Central memory CD8-positive, alpha-beta T cell (primary cell): Measurements from ENCODE around the gene NFIC.
"Not testable (repeated sequence)": the region's sequence is repeated elsewhere in the genome, so short reads cannot be mapped to it uniquely, and the experiment has no call there.

Experiments
- ATAC-seq: fragments of 150-1000 bp; cut with Tn5 transposase; replicated peaks from 2 replicates; pipeline ENCODE4 v1.10.0; 2022; ENCODE audit warnings: mild to moderate bottlenecking, moderate FRiP score, moderate number of reproducible peaks; ENCODE audit not compliant: poor library complexity, severe bottlenecking; ENCODE audit errors: extremely low read depth
- DNase-seq, 2 donors: peaks; one replicate each; pipeline ENCODE4 v3.0.0; 2021; ENCODE audit warnings: low spot score in 2 of 2
- H3K27ac Mint-ChIP-seq: one replicate; pipeline ENCODE4 v1.8.0; 2022; ENCODE audit warnings: low read depth, mild to moderate bottlenecking, moderate library complexity, mixed read lengths
- H3K27me3 Mint-ChIP-seq: one replicate; pipeline ENCODE4 v1.8.0; 2022; ENCODE audit warnings: mixed read lengths
- H3K36me3 Mint-ChIP-seq: one replicate; pipeline ENCODE4 v1.8.0; 2022; ENCODE audit warnings: mild to moderate bottlenecking, moderate library complexity, mixed read lengths; ENCODE audit not compliant: insufficient read depth
- H3K4me1 Mint-ChIP-seq: one replicate; pipeline ENCODE4 v1.8.0; 2022; ENCODE audit warnings: mixed read lengths
- H3K4me3 Mint-ChIP-seq: one replicate; pipeline ENCODE4 v1.8.0; 2022; ENCODE audit warnings: mild to moderate bottlenecking, moderate library complexity, mixed read lengths
- H3K9me3 Mint-ChIP-seq: one replicate; pipeline ENCODE4 v1.8.0; 2022; ENCODE audit warnings: mixed read lengths

The NFIC gene

DNA sequence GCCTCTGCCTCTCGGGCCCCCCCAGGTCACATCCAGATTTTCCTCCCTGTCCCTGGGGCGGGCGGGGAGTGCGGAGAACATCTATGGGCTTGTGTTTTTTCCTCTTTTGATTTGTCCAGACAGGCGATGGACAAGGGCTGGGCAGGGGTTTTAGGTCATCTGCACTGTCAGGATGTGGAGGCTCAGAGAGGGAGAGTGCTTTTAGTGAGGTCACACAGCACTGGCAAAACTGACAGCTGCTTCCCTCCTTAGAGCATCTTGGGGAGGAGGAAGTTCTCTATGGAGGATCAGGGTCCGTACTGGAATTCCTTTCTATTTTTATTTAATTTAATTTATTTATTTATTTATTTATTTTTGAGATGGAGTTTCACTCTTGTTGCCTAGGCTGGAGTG, 38.9 kb downstream of the NFIC start:
- H3K4me3 Mint-ChIP-seq: no peak overlapping the region
- ATAC-seq (no peak), DNase-seq (no peak)
- no peaks in the 10 kb centered on the region for H3K9me3 Mint-ChIP-seq
- H3K27me3 Mint-ChIP-seq: no peaks in the 10 kb centered on the region
- no peak overlapping the region for H3K27ac Mint-ChIP-seq
- peaks cover 11% of the 10 kb centered on the region for H3K4me1 Mint-ChIP-seq
- H3K36me3 Mint-ChIP-seq: peaks cover 2% of the 10 kb centered on the region

DNA sequence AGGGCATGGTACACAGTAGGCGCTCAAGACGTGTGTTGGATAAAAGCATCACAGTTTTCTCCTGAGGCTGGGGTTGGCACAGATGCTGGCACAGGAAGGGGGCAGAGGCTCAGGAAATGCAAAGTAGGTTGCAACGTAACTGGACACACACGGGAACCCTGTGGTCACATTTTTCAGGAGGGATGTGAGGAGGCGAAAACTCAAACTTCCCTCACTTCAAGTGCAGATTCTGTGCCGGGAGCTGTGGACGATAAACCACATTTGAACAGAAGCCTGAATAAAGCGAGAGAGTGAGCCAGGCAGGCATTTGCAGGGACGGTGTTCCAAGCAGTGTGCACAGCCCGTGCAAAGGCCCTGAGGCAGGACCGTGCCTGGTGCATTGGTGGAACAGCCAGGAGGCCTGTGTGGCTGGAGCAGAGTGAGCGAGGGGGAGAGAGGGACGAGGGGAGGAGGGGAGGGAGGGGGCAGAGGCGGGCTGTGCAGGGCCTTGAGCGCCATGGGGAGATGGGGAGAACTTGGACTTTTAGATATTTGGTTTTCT, 40.3 kb downstream of the NFIC start:
- H3K27me3 Mint-ChIP-seq: no peaks in the 10 kb centered on the region
- H3K27ac Mint-ChIP-seq: no peak overlapping the region
- H3K4me1 Mint-ChIP-seq: peaks cover 6% of the 10 kb centered on the region
- H3K36me3 Mint-ChIP-seq: peaks cover 4% of the 10 kb centered on the region
- no peak for ATAC-seq
- no peaks in the 10 kb centered on the region for H3K9me3 Mint-ChIP-seq
- DNase-seq: no peak
- no peak overlapping the region for H3K4me3 Mint-ChIP-seq

DNA sequence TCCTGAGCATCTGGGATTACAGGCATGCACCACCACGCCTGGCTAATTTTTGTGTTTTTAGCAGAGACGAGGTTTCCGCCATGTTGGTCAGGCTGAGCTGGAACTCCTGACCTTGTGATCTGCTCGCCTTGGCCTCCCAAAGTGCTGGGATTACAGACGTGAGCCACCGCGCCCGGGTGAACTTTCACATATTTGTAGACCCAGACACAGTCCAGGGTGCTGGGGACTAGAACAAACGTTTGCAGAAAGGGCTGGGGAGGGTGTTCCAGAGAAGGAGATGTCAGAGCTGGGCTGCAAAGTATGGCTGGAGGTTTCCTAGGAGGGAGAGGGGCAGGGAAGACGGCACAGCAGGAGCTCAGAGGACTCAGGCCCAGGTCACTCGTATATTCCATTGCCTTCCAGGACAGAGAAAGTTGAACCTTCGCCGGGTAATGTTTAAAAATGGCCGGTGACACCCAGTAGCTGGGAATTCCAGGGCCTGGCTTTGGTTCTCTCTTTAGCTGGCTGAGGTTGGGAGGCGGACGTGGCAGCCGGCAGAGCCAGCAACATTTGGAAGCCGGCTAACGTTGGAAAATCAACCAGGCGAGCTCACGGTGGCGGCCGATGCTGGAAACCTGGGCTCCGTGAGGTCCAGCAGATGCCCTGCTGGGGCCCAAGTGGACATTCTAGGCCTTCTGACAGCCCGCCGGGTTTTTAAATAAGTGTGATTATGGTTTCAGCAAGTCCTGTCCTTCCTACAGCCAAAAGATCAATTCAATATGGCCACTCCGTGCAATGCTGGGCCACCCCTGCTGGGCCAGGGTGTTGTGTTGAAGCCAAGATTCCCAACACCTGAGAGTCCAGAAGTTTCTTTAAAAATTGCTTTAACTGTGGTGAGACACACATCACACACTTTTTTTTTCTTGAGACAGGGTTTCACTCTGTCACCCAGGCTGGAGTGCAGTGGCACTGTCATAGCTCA, 41.5 kb downstream of the NFIC start:
- no peak for DNase-seq
- ATAC-seq: no peak
- no peak overlapping the region for H3K27ac Mint-ChIP-seq
- H3K9me3 Mint-ChIP-seq: no peaks in the 10 kb centered on the region
- no peaks in the 10 kb centered on the region for H3K27me3 Mint-ChIP-seq
- no peak overlapping the region for H3K4me3 Mint-ChIP-seq
- no peaks in the 10 kb centered on the region for H3K4me1 Mint-ChIP-seq
- peaks cover 4% of the 10 kb centered on the region for H3K36me3 Mint-ChIP-seq

DNA sequence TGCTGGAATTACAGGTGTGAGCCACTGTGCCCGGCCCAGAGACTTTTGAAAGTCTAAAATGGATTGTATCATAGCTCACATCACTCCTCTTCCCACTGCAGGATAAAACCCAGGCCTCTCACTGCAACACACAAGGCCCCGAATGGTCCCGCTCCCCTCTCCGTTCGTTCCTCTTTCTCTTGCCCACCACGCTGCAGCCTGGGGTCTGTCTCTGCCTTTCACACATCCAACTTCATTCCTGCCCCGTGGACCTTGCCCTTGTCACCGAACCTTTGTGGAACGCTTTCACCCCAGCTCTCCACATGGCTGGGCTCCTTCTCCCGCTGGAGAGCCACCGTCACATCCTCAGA, 42.6 kb downstream of the NFIC start:
- no peaks in the 10 kb centered on the region for H3K4me1 Mint-ChIP-seq
- H3K27ac Mint-ChIP-seq: no peak overlapping the region
- DNase-seq (no peak), ATAC-seq (no peak)
- H3K9me3 Mint-ChIP-seq: no peaks in the 10 kb centered on the region
- no peaks in the 10 kb centered on the region for H3K27me3 Mint-ChIP-seq
- no peak overlapping the region for H3K4me3 Mint-ChIP-seq
- peaks cover 6% of the 10 kb centered on the region for H3K36me3 Mint-ChIP-seq

DNA sequence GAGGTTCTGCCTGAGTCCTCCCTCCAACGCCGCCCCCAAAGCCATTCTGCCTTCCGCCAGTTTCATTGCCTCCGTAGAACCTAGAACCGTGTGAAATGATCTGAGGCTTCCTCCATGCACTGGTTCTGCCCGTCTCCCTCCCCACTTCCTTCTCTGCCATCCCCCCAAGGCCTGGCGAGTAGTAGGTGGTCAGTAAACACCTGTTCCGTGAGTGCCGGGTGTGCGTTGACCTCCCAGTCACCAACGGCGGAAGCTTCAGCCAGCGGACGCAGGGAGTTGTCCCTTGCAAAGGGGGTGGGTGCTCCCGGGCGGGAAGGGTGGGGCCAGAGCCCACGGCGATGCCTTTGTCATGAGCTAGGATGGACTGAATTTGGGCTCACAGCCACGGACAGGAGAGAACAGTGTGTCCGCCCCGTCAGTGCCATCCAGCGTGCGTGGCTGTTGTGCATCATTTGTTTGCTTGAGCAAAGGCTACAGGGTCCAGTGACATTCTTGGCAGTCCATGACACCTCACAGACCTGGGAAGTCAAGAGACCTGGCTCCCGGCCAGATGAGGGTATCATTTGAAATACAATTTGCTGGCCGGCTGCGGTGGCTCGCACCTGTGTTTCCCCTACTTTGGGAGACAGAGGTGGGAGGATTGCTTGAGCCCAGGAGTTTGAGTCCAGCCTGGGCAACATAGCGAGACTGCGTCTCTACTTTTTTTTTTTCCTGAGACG, 43.1 kb downstream of the NFIC start:
- Mint-ChIP-seq H3K27ac (no peak overlapping the region), H3K9me3 (no peaks in the 10 kb centered on the region), H3K4me3 (no peak overlapping the region), H3K4me1 (no peaks in the 10 kb centered on the region), H3K27me3 (no peaks in the 10 kb centered on the region), H3K36me3 (peaks cover 6% of the 10 kb centered on the region)
- ATAC-seq (no peak), DNase-seq (no peak)

DNA sequence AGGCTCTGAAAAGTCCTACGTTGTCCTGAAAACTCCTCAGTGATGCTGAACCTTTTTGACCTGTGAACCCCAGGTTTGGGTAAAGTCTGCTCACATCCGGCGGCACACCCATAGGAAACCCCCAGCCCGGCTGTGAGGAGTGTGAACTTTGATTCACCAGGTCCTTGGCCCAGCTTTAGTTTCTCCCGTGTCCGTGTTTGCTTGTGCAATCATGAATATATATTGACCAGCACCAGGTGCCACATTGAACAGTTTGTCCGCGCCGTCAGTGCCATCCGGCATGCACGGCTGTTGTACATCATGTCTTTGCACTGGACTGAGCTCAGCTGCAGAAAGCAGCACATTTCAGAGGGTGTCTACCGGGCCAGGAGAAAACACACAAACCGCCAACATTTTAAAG, 45.3 kb downstream of the NFIC start:
- no peaks in the 10 kb centered on the region for H3K27me3 Mint-ChIP-seq
- no peaks in the 10 kb centered on the region for H3K9me3 Mint-ChIP-seq
- H3K4me1 Mint-ChIP-seq: no peaks in the 10 kb centered on the region
- H3K36me3 Mint-ChIP-seq: peaks cover 6% of the 10 kb centered on the region
- ATAC-seq: no peak
- no peak for DNase-seq
- no peak overlapping the region for H3K27ac Mint-ChIP-seq
- H3K4me3 Mint-ChIP-seq: no peak overlapping the region

DNA sequence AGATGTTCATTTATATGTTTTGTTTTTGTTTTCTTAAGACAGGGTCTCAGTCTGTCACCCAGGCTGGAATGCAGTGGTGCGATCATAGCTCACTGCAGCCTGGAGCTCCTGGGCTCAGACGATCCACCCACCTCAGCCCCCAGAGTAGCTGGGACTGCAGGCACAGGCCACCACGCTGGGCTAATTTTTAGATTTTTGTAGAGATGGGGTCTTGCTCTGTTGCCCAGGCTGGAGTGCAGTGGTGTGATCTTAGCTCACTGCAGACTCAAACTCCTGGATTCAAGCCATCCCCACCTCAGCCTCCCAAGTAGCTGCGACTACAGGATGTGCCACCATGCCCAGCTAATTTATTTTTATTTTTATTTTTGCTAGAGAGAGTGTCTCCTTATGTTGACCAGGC, 45.7 kb downstream of the NFIC start:
- no peak for ATAC-seq
- H3K36me3 Mint-ChIP-seq: peaks cover 6% of the 10 kb centered on the region
- no peaks in the 10 kb centered on the region for H3K27me3 Mint-ChIP-seq
- H3K4me1 Mint-ChIP-seq: no peaks in the 10 kb centered on the region
- H3K9me3 Mint-ChIP-seq: no peaks in the 10 kb centered on the region
- H3K27ac Mint-ChIP-seq: no peak overlapping the region
- no peak for DNase-seq
- H3K4me3 Mint-ChIP-seq: no peak overlapping the region

DNA sequence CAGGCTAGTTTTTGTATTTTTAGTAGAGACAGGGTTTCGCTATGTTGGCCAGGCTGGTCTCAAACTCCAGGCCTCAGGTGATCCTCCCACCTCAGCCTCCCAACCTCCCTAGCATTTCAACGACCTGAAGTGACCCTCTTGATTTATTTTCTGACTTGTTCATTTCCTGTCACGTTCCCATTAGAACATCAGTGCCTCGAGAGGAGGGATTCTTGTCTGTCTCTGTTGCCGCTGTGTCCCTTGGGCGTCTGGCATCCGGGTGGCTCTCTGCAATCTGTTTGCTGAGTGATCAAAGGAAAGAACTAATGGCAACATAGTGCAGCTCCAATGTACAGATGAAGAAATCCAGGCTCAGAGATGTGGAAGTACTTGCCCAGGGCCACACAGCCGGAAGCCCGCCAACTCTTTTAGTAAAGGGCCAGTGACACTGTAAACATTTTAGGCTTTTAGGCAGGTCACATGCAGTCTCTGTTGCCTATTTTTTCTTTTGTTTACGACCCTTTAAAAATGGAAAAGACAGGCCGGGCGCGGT, 47.5 kb downstream of the NFIC start:
- ATAC-seq: no peak
- Mint-ChIP-seq H3K27ac (no peak overlapping the region), H3K27me3 (no peaks in the 10 kb centered on the region), H3K4me3 (no peak overlapping the region), H3K4me1 (no peaks in the 10 kb centered on the region), H3K9me3 (no peaks in the 10 kb centered on the region), H3K36me3 (peaks cover 3% of the 10 kb centered on the region)
- no peak for DNase-seq

DNA sequence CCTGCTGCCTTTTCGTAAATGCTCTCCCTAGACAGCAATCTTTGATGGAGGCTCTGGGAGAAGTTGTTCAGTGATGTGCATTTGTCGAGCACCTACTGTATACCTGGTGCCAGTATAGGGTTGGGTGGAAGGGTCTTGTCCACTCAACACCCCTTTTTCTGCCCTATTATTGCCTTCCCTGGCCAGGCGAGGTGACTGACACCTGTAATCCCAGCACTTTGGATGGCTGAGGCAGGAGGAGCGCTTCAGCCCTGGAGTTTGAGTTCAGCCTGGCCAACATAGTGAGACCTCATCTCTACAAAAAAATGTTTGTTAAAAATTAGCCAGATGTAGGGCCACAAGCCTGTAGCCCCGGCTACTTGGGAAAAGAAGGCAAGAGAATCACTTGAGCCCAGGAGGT, 49.3 kb downstream of the NFIC start:
- Mint-ChIP-seq H3K4me3 (no peak overlapping the region), H3K4me1 (no peaks in the 10 kb centered on the region), H3K9me3 (no peaks in the 10 kb centered on the region), H3K36me3 (peaks cover 3% of the 10 kb centered on the region), H3K27me3 (no peaks in the 10 kb centered on the region), H3K27ac (no peak overlapping the region)
- DNase-seq: no peak
- ATAC-seq: no peak

DNA sequence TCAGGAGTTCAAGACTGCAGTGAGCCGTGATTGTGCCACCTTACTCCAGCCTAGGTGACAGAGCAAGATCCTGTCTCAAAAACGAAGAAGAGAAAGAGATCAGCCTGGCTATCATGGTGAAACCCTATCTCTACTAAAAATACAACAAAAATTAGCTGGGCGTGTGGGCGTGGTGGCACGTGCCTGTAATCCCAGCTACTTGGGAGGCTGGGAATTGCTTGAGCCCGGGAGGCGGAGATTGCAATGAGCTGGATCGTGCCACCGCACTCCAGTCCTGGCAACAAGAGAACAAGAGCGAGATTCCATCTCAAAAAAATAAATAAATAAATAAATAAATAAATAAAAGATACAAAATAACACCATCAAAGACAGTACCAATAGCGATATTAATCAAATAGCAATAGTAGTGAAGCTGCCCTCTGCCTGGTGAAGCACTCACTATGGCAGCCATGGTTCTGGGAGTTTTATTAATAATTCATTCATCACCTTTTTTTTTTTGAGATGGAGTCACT, 53.9 kb downstream of the NFIC start:
- no peaks in the 10 kb centered on the region for H3K4me1 Mint-ChIP-seq
- H3K9me3 Mint-ChIP-seq: no peaks in the 10 kb centered on the region
- H3K4me3 Mint-ChIP-seq: no peak overlapping the region
- no peak overlapping the region for H3K27ac Mint-ChIP-seq
- H3K36me3 Mint-ChIP-seq: peaks cover 2% of the 10 kb centered on the region
- H3K27me3 Mint-ChIP-seq: no peaks in the 10 kb centered on the region
- ATAC-seq: no peak
- DNase-seq: no peak

DNA sequence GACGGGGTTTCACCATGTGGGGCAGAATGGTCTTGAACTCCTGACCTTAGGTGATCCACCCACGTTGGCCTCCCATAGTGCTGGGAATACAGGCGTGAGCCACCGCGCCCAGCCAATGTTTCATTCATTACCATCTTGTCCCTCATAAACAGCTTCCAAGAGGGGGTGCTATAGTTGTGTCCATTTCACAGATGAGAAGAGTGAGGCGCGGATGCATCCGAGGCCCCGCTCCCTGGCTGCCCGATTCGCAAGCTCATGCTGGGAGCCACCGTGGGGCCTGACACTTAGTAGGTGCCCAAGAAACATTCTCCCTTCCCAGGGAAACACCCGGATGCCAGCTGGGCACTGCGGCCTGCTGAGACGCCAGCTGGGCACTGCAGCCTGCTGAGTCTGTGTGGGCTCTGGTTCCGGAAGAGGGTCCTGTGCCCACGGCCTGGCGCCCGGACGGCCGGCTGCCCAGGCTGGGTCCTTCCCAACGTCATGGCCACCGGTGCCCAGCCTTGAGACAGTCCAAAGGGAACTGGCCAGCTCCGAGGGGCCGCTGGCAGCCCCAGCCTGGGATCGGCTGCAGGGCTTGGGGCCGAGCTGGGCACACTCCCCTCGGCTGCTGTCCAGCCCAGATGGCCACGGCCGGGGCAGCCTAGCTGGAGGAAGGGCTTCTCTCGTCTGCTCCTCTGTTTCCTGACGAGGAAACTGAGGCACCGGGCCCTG, 54.7 kb downstream of the NFIC start:
- Mint-ChIP-seq H3K36me3 (peaks cover 2% of the 10 kb centered on the region), H3K4me1 (no peaks in the 10 kb centered on the region), H3K27me3 (no peaks in the 10 kb centered on the region), H3K9me3 (no peaks in the 10 kb centered on the region), H3K4me3 (no peak overlapping the region), H3K27ac (no peak overlapping the region)
- DNase-seq: no peak
- no peak for ATAC-seq

DNA sequence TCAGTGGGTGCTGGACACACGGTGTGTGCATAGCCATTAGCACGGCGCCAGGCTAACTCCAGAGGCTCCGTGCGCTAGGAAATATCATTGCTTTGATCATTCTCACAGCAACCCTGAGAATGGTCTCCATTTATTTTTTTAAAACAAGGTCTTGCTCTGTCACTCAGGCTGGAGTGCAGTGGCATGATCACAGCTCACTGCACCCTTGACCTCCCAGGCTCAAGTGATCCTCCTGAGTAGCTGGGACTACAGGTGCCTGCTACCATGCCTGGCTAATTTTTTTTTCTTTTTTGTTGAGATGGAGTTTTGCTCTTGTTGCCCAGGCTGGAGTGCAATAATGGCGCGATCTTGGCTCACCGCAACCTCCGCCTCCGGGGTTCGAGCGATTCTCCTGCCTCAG, 55.3 kb downstream of the NFIC start:
- not testable (repeated sequence) for ATAC-seq, DNase-seq, H3K4me3 Mint-ChIP-seq, H3K27ac Mint-ChIP-seq, H3K27me3 Mint-ChIP-seq, H3K36me3 Mint-ChIP-seq, H3K4me1 Mint-ChIP-seq, H3K9me3 Mint-ChIP-seq
